ENCODE results near the gene CD82.

Gene CD82

DNA sequence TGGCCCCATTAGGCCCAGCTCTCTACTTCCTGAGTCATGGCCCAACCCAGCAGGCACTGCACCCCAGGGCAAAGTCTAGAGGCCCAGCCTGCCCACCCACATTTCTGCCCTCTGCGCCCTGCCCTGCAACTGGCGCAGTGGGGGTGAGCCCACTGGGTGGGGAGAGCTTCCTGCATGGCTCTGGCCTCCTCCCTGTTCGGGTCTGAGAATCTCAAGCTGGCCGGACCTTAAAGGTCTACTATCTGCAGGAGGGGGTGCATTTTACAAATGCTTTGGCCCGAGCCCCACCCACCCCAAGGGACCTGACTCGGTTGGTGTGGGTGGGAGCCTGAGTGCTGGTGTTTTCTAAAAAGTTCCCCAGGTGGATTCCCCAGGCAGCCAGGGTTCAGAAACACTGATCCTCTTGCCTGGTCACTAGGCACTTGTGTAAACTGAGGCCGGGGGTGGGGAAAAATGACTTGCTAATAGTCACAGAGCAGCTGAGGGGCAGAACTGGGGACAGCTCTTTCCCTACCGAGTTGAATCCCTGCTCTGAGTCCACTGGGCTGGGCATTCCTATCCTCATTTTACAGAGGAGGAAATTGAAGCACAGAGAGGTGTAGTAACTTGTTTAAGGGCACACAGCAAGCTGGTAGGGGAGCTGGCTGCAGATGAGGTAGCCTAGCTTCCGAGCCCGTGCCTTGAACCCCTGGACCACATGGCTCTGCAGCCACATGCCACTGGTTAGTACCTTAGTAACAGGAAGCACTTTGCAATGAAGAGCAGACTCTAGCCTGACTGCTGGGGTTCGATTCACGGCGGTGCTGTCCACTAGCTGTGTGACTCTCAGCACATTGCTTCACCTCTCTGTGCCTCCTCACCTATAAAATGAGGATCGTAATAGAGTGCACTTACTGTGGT, 36.3 kb downstream of the CD82 start:
- Mint-ChIP-seq H3K9me3 (no peaks in the 10 kb centered on the region), H3K27ac (no peak overlapping the region), H3K27me3 (ENCODE audit: low read depth) (peaks cover 12% of the 10 kb centered on the region), H3K4me1 (peaks cover 48% of the 10 kb centered on the region), H3K36me3 (ENCODE audit: low read depth) (no peaks in the 10 kb centered on the region), H3K4me3 (no peak overlapping the region)
- TF ChIP-seq, protein P1, sequence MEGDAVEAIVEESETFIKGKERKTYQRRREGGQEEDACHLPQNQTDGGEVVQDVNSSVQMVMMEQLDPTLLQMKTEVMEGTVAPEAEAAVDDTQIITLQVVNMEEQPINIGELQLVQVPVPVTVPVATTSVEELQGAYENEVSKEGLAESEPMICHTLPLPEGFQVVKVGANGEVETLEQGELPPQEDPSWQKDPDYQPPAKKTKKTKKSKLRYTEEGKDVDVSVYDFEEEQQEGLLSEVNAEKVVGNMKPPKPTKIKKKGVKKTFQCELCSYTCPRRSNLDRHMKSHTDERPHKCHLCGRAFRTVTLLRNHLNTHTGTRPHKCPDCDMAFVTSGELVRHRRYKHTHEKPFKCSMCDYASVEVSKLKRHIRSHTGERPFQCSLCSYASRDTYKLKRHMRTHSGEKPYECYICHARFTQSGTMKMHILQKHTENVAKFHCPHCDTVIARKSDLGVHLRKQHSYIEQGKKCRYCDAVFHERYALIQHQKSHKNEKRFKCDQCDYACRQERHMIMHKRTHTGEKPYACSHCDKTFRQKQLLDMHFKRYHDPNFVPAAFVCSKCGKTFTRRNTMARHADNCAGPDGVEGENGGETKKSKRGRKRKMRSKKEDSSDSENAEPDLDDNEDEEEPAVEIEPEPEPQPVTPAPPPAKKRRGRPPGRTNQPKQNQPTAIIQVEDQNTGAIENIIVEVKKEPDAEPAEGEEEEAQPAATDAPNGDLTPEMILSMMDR (IDR thresholded peaks at IDR 0.05; ENCODE audit: unreplicated experiment in 3 of 3) = no peak

DNA sequence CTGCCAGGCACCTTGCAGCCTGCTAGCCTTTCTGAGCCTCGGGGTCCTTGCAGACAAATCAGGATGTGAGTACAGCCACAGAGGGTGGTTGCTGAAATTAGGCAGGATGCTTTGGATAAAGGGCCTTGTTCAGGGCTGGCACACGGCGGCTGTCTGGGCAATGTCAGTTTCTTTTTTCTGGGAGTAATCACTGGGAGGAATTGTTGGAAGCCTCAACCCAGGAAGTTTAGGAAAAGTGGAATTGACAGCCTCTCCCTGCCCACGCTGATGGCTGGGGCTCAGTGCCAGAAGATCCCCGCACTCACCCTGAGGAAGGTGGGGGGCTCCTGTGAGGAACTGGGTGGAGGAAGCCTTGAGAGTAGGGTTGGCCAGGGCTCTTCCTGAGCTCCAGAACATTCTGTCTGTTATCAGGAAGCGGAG, 37.4 kb downstream of the CD82 start:
- TF ChIP-seq, protein P1 (IDR thresholded peaks at IDR 0.05; ENCODE audit: unreplicated experiment in 3 of 3) = no peak
- Mint-ChIP-seq H3K36me3 (ENCODE audit: low read depth) (no peaks in the 10 kb centered on the region), H3K27ac (no peak overlapping the region), H3K4me3 (no peak overlapping the region), H3K9me3 (no peaks in the 10 kb centered on the region), H3K27me3 (ENCODE audit: low read depth) (peaks cover 16% of the 10 kb centered on the region), H3K4me1 (peaks cover 41% of the 10 kb centered on the region)

DNA sequence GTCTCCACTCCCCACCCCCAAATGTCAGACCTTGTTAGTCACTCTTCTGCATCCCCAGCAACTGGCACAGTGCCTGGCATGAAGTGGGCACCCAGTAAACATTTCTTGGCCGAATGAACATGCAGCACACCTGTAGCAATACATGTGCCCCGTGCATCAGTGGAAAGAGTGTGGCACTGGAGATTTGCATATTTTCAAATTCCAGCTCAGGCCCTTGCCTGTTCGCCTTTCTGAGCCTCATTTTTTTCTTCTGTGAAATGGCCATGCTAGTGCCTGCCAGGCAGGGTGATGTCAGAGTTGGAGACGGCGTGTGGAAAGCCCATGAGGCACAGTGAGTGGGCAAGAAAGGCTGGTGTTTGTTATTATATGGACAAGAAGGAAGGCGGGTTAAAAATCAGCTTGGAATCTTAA, 38.7 kb downstream of the CD82 start:
- H3K27me3 Mint-ChIP-seq (ENCODE audit: low read depth) = peaks cover 16% of the 10 kb centered on the region
- TF ChIP-seq, protein P1 (IDR thresholded peaks at IDR 0.05; ENCODE audit: unreplicated experiment in 3 of 3) = no peak
- H3K9me3 Mint-ChIP-seq = no peaks in the 10 kb centered on the region
- H3K27ac Mint-ChIP-seq = no peak overlapping the region
- H3K4me1 Mint-ChIP-seq = peaks cover 48% of the 10 kb centered on the region
- H3K36me3 Mint-ChIP-seq (ENCODE audit: low read depth) = no peaks in the 10 kb centered on the region
- H3K4me3 Mint-ChIP-seq = no peak overlapping the region

DNA sequence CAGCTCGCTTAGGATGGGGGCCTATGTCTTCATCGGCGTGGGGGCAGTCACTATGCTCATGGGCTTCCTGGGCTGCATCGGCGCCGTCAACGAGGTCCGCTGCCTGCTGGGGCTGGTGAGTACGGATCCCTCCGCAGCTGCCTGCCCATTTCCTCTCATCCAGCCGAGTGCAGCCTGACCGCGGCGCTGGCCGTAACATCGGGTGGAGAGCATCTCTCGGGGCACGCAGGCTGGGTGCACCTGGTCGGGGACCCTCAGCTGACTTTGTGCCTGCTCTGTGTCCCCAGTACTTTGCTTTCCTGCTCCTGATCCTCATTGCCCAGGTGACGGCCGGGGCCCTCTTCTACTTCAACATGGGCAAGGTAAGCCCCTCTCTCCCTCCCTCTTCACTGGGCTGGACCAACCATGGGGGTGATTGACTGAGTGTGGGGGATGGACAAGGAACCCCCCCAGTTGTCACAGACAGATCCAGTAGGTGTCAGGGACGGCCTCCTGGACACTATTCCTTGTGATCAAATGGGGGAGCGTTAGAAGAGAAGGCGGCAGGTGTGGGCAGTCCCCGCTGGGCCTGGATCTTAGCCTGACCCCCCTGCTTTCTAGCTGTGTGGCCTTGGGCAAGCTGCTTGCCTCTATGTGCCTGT, 39.7 kb downstream of the CD82 start:
- Mint-ChIP-seq H3K9me3 (no peaks in the 10 kb centered on the region), H3K4me1 (peaks cover 49% of the 10 kb centered on the region), H3K36me3 (ENCODE audit: low read depth) (no peaks in the 10 kb centered on the region), H3K4me3 (no peak overlapping the region), H3K27me3 (ENCODE audit: low read depth) (peaks cover 17% of the 10 kb centered on the region), H3K27ac (no peak overlapping the region)
- TF ChIP-seq, protein P1 (IDR thresholded peaks at IDR 0.05; ENCODE audit: unreplicated experiment in 3 of 3) = no peak

DNA sequence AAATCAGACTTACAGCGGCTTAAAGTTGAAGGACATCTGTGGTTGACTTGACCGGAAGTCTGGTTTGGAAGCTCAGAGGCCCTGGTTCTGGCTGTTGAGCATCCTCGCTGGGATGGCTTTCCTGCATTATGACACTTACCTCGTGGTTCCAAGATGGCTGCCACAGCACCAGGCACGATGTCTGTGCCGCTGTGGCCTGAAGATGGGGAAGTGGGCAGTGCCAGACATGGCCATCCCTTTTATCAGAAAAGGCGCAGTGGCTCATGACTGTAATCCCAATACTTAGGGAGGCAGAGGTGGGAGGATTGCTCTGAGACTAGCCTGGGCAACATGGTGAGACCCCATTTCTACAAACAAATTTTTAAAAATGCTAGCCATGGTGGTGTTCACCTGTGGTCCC, 40.5 kb downstream of the CD82 start:
- peaks cover 43% of the 10 kb centered on the region for H3K4me1 Mint-ChIP-seq
- peaks cover 14% of the 10 kb centered on the region for H3K27me3 Mint-ChIP-seq (ENCODE audit: low read depth)
- no peak overlapping the region for H3K27ac Mint-ChIP-seq
- H3K36me3 Mint-ChIP-seq (ENCODE audit: low read depth) = no peaks in the 10 kb centered on the region
- TF ChIP-seq, protein P1 (IDR thresholded peaks at IDR 0.05; ENCODE audit: unreplicated experiment in 3 of 3) = no peak
- H3K4me3 Mint-ChIP-seq = no peak overlapping the region
- no peaks in the 10 kb centered on the region for H3K9me3 Mint-ChIP-seq
